Spleen (tissue), 7 donors: ENCODE data around the gene ATR.

Experiments used
- POLR2A ChIP-seq, 3 donors: fragments of 450-650 bp; IDR thresholded peaks; one replicate each; pipeline ENCODE4 v1.5.1; 2017; ENCODE audit warnings: antibody characterized with exemption in 3 of 3, mild to moderate bottlenecking in 1 of 3
- POLR2AphosphoS5 ChIP-seq, 3 donors: sonication (generic); formaldehyde crosslinking; IDR thresholded peaks; one replicate each; pipeline ENCODE4 v1.5.1; 2017; ENCODE audit warnings: antibody characterized with exemption in 3 of 3
- TF ChIP-seq, protein P1 (sequence below), 11 experiments: fragments of 200-600 bp in 7 of 11; fragments of 450-650 bp in 4 of 11; sonication (generic) in 4 of 11; IDR thresholded peaks in 8 of 11; conservative IDR thresholded peaks in 3 of 11; 1 replicate in 7 of 11; 2 replicates in 4 of 11; pipeline versions ENCODE4 v1.4.0 to v1.8.0; 2016 to 2021; ENCODE audit warnings: antibody characterized with exemption in 11 of 11, inconsistent platforms in 4 of 11, mild to moderate bottlenecking in 1 of 11
- donor health status: DM: no; HTN: no; CAD: no; lungs with moderate emphysema.
- donor health status: DM: no; HTN: no; CAD: no.
- donor health status: DM: no; HTN: no; CAD: no.

DNA sequence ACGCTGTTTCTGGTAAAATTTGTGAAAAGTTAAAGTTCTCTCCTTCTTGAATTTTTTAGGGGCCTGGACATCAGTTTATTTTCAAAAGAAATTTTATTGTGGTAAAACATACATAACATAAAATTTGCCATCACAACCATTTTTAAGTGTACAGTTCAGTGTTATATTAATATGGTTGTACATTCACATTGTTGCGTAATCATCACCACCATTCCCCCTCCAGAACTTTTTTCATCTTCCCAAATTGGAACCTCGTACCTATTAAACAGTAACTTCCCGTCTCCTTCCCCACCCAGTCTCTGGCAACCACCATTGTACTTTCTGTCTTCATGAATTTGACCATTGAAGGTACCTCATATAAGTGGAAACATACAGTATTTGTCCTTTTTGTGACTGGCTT, 107.7 kb downstream of the ATR start:
- TF ChIP-seq, protein P1, sequence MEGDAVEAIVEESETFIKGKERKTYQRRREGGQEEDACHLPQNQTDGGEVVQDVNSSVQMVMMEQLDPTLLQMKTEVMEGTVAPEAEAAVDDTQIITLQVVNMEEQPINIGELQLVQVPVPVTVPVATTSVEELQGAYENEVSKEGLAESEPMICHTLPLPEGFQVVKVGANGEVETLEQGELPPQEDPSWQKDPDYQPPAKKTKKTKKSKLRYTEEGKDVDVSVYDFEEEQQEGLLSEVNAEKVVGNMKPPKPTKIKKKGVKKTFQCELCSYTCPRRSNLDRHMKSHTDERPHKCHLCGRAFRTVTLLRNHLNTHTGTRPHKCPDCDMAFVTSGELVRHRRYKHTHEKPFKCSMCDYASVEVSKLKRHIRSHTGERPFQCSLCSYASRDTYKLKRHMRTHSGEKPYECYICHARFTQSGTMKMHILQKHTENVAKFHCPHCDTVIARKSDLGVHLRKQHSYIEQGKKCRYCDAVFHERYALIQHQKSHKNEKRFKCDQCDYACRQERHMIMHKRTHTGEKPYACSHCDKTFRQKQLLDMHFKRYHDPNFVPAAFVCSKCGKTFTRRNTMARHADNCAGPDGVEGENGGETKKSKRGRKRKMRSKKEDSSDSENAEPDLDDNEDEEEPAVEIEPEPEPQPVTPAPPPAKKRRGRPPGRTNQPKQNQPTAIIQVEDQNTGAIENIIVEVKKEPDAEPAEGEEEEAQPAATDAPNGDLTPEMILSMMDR (IDR thresholded peaks at IDR 0.05 in 8 of 11, conservative IDR thresholded peaks at IDR 0.05 in 3 of 11) = no peak
- no peak for TF ChIP-seq POLR2AphosphoS5 (IDR thresholded peaks at IDR 0.05)
- TF ChIP-seq POLR2A (IDR thresholded peaks at IDR 0.05) = no peak
